Omental fat pad (tissue), 4 donors: ENCODE data around the gene POTEM. TPM values are rescaled to one million over a fixed set of nuclear protein-coding genes. Genes with fewer than 3 reads are reported as not detected.
"Not testable (repeated sequence)": the region's sequence is repeated elsewhere in the genome, so short reads cannot be mapped to it uniquely, and the experiment has no call there.

ENCODE experiments used
- ATAC-seq: fragments of 150-250 bp; one replicate; pipeline ENCODE4 v1.9.1; 2016; ENCODE audit warnings: mild to moderate bottlenecking, moderate library complexity; ENCODE audit not compliant: low FRiP score
- DNase-seq: peaks from one replicate; pipeline ENCODE4 v3.0.0-alpha.2; 2019; ENCODE audit warnings: low spot score
- small RNA-seq: library from RNA; depleted of rRNA; stranded (forward); fragments of <200 nt; gene quantifications from one replicate; pipeline ENCODE3, GENCODE V24; 2016
- total RNA-seq, 4 donors: library from RNA; depleted of rRNA; stranded (reverse); fragments of >200 nt; gene quantifications; one replicate each; pipeline ENCODE4 v1.1.0, GENCODE V29; 2016

POTEM gene
- total RNA-seq, 4 donors from 2014 or later, result not detected

DNA sequence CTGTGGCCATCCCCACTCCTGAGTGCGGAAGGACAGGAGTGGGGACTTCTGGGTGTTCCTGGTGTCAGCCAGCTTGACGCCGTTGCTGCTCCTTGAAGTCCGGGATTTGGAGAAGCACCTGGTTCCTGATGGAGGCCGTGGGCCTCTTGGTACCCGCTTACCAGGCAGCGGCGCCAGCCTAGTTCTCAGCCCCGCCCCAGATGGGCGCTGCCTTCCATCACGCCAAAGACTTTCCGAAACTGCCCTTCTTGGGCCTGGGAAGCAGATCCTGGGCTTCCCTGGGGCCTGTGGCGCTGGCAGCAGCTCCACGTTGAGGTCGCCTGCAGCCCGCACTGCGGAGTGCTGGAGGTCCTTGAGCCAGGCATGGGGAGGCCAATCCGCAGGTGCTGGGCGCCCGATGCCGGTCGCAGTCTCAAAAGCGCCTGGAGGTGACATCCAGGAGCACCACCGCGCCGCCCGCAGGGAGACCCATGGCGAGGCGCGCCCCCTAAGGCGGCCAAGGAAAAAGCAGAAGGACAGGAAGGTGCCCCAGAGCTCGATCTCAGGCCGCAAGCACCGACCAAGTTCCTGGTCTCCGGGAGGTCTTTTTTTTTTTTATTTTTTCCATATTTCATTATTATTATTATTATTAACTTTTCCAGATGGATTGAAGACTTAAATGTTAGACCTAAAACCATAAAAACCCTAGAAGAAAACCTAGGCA, 59.6 kb downstream of the POTEM start:
- DNase-seq, ATAC-seq: not testable (repeated sequence)

DNA sequence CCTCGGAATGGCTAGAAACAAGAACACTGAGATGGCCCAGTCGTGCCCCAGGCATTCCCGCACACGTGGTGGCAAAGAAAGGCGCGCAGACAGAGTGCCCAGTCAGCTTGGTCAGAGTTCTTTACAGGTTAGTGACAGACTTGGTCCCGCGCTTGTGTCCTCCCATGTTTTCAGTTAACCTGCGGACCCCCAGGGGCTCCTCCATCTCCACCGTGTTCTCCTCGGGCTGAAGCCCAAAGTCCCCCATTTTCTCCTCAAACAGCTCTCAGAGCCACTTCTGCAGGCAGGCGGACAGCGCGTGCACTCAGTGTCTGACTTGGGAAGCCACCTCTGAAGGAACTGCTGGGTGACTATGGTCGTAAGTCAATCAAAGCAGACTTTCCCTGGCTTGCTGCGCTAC, 60.7 kb downstream of the POTEM start:
- DNase-seq, result not testable (repeated sequence)

DNA sequence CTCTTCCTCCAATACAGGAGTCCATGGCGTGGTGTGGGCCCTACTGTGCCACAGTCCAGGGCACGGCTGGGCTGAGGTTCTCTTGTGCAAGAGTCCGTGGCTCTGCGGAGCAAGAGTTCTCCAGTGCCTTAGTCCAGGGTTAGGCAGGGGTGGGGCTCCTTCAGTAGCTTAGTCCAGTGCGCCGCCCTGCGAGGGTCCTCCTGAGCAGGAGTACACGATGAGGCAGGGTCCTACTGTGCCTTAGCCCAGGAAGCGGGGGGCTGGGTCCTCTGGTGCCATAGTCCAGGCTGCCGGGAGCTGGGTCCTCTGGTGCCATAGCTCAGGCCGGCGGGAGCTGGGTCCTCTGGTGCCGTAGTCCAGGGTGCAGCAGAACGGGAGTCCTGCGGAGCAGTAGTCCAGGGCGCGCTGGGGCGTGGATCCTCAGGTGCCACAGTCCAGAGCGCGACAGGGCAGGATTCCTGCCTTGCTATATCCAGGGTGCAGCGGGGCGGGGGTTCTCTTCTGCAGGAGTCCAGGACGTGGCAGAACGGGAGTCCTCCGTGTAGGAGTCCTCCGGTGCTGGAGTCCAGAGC, 69.7 kb downstream of the POTEM start:
- not testable (repeated sequence) for ATAC-seq, DNase-seq

More for the DNA sequence above, 60.7 kb downstream of the POTEM start:
- ATAC-seq, result not testable (repeated sequence)

- ATAC-seq, DNase-seq: not testable (repeated sequence)
Measured at GRCh38 chr14:19038060-19038664, 70.9 kb downstream of the POTEM start.

DNA sequence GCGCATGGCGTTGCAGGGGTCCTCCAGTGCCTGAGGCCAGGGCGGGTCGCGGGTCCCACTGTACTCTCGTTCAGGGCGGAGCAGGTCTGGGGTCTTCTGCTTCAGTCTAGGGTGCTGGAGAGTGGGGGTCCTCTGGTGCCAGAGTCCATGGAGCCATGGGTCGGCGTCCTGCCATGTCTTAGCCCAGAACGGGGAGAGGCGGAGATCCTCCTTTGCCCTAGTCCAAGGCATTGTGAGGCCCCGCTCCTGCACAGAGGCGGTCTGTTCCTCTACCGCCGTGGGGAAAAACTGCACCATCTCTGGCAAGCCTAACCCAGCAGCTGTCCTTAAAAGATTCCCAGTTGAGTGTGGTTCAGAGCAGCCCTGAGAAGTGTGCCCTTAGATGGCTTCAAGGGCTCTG, 71.6 kb downstream of the POTEM start:
- not testable (repeated sequence) for ATAC-seq, DNase-seq

DNA sequence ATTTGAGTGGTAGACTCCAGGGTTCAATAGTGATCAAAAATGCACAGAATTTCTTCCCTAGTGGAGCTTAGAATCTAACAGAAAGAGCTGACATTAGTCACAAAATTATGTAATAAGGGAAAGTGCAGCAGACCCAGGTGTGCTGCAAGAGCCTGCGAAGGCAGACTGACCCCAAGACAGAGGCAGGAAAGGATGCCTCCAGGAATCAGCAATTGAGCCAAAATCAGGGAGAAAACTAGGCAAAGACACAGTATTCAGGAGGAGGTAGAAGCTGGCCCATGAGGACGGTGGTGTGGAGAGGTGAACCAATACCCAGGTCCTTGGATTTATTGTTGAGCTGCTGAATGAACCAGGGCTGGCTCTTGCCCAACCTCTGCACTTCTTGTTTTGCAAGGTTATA, 76.2 kb downstream of the POTEM start:
- DNase-seq, ATAC-seq: not testable (repeated sequence)

Small RNAs within 50 kb of the gene (small RNA-seq; reads per million reads assigned to genes)
- not detected for gene RNU6-1239P
